HG02981 (cell line): Measurements from ENCODE around the gene SPDYE2B.
"Not testable (repeated sequence)": the region's sequence is repeated elsewhere in the genome, so short reads cannot be mapped to it uniquely, and the experiment has no call there.

Source experiments
- ATAC-seq: cut with Tn5 transposase; IDR thresholded peaks from one replicate; pipeline ENCODE4 v1.9.1; 2021; ENCODE audit warnings: mild to moderate bottlenecking, moderate library complexity; ENCODE audit not compliant: unreplicated experiment

The SPDYE2B gene

GRCh38 chr7:102638848-102639247, 11.3 kb upstream of the SPDYE2B start:
- ATAC-seq = not testable (repeated sequence)

DNA sequence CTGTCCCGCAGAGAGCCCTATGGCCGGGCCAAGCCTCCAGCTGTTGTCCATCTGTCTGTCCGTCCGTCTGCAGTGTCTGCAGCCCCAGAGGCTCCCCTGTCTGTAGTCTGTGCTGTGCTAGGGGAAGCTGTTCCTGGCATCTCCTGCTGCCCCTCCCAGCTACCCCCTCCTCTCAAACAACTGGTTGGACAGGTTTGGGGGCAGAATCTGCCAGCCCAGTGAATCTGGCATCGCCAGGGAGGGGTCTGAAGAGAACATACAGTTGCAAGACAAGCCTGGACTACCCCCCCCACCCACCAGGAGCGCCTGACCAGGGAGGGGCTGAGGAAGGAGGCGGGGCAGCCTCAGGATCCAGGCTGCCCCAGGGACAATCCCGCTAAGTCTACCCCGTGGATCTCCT, 7.4 kb upstream of the SPDYE2B start, which contains the start of gene UPK3BL1:
UPK3BL1 (minus strand) TSS at position 101 of the 400 bp plus-strand sequence; CDS start at position 51, 50 bp downstream.
- ATAC-seq = not testable (repeated sequence)

DNA sequence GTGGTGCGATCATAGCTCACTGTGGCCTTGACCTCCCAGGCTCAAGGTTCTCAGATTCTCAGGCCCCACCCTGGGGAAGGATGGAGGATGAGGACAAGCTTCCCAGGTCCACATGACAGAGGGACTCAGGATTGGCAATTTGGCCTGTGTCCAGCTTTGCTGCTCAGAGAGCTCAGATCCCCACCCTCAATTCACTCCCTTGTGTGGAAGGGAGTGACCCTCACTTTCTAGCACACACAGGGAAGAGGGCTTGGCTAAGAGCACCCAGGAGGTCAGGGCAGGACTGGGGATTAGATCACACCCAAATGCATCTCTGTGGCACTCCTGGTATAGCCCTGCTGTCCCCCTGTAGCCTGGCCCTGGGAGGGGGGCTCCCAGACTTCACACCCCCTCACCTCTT, 6.7 kb upstream of the SPDYE2B start:
- ATAC-seq = not testable (repeated sequence)

- not testable (repeated sequence) for ATAC-seq
Measured at GRCh38 chr7:102647813-102648212, 2.3 kb upstream of the SPDYE2B start.

DNA sequence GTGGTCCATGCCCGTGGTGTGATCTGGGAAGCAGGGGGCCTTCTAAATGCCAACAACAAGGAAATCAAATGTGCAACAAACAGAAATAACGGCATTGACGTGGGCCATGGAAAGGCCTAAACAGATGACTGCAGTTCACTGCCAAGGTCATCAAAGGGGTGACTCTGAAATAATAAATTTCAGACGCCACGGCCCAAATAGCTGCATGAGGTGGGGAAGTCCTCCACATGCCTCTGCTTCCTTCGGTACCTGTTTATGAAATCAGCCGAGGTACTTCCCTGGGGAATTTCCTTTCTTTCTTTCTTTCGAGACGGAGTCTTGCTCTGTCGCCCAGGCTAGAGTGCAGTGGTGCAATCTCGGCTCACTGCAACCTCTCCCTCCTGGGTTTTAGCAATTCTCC, 14.6 kb downstream of the SPDYE2B start:
- not testable (repeated sequence) for ATAC-seq

DNA sequence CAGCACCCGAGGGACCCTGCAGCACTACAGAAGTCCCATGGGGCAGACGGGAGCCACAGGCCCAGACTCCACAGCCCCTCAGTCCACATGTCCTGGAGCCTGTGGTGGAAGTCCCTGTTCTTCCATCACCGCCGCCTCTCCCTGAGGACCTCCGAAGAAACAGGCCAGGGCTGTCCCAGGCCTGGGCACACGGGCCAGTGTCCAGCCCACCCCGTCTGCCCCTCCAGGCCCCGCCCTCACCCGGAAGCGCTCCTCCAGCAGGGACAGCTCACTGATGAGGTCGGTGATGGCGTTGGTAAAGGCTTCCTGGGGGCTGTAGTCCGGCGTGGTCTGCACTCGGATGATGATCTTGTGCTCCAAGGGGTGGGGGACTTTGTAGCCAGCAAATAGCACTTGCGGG, 16.7 kb downstream of the SPDYE2B start:
- not testable (repeated sequence) for ATAC-seq

- not testable (repeated sequence) for ATAC-seq
Measured at GRCh38 chr7:102667523-102667922, 17.4 kb downstream of the SPDYE2B start.

DNA sequence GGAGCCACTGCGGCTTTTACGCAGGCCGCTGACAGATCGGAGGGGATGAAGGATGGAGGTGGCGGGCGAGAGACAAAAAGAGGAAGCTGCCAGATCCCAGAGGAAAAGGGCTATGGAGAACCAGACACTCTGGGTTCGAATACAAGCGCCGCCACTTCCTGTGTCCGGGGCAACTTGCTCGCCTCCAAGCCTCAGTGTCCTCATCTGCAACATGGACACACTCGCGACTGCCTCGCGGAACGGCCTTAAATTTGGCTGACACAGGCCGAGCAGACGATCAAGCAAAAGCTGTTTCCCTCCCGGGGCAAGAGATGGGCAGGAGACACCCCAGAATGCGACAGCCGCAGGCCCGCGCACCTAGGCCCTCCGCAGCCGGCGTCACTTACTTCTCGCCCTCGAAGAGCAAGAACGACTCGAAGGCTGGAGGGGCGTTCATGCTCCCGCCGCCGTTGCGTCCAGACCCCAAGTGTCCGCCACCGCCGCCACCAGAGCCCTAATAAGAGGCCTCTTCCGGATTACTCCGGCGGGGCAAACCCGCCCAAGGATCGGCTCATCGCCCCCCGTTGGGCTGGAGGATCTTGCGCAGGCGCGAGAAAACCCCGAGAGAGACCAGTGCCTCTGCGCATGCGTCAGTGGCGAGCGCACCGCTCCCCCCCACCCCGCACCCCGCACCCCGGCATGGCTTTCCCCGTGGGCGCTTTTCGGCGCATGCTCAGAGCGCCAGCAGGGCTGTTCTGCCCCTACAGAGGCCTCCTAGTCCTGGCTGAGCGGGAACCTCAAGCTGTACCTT, 21.2 kb downstream of the SPDYE2B start, which contains the start of gene POLR2J2:
POLR2J2 (minus strand) TSS at position 498 of the 790 bp plus-strand sequence; CDS start at position 436, 62 bp downstream.
- ATAC-seq = peak; percentile 66

GRCh38 chr7:102671956-102672307, 21.8 kb downstream of the SPDYE2B start:
- ATAC-seq = peak; percentile 23

GRCh38 chr7:102673447-102674067, 23.4 kb downstream of the SPDYE2B start:
- not testable (repeated sequence) for ATAC-seq

DNA sequence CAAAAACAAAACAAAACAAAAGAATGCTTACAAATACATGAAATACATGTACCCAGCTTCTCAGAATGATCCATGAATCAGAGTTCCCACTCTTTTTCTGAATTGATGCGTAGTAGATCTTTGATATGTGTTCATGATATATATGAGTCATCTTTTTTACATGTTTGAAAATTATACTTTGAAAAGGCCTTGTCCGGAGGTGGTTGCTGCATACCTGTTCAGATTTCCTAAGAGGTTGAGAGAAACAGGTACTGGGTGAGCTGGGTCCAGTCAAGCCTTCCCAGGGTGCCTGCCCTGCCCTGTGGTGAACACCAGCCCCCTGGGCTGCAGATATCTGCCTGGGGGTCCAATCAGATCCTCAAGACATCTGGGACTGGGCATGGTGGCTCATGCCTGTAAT, 25.4 kb downstream of the SPDYE2B start:
- ATAC-seq = not testable (repeated sequence)

DNA sequence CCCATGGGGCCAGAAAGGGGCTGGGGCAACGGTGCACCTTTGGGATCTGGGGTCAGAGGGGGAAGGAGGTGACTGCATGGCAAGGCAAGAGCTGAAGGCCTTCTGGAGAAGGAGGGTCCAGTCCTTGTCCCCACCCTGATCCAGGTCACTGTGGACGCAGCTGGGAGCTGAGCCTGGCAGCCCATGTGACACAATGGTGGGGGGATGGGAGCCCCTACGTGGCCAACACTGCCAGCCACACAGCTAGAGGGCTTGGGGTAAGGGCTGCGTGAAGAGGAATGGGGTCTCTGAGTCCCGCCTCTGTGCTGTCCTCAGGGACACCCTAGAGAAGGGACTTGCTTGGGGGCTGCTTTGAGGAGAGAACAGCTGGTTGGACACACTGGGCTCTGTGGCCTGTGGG, 30.7 kb downstream of the SPDYE2B start:
- not testable (repeated sequence) for ATAC-seq

DNA sequence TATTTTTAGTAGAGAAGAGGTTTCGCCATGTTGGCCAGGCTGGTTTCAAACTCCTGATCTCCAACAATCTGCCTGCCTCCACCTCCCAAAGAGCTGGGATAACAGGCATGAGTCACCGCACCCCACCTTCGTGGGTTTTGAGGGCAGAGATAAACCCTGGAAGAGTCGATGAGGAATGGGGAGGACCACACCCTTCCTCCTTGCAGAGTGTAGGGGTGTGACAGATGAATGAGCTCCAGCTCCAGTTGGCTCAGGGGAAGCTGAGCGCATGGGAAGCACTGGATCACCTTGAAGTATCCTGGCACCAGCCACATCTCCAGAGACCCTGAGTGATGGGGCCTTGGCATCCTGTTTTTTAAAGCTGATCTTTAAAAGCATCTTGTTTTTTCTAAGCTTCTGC, 32.4 kb downstream of the SPDYE2B start:
- not testable (repeated sequence) for ATAC-seq

- ATAC-seq = peak; percentile 65
Measured at GRCh38 chr7:102688299-102689036, 38.3 kb downstream of the SPDYE2B start.

GRCh38 chr7:102689436-102690282, 39.5 kb downstream of the SPDYE2B start:
- ATAC-seq = peak; percentile 68

DNA sequence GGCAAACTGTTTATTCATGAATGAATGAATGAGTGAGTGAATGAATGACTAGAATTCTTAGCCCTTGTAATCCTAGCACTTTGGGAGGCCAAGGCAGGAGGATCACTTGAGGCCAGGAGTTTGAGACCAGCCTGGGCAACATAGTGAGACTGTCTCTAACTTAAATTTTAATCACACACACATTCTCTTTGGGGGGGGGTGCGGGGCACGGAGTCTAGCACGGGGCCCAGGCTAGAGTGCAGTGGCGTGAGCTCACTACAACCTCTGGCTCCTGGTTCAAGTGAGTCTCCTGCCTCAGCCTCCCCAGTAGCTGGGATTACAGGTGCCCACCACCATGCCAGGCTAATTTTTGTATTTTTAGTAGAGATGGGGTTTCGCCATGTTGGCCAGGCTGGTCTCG, 40.5 kb downstream of the SPDYE2B start:
- not testable (repeated sequence) for ATAC-seq

GRCh38 chr7:102694008-102694407, 43.9 kb downstream of the SPDYE2B start:
- ATAC-seq = not testable (repeated sequence)

DNA sequence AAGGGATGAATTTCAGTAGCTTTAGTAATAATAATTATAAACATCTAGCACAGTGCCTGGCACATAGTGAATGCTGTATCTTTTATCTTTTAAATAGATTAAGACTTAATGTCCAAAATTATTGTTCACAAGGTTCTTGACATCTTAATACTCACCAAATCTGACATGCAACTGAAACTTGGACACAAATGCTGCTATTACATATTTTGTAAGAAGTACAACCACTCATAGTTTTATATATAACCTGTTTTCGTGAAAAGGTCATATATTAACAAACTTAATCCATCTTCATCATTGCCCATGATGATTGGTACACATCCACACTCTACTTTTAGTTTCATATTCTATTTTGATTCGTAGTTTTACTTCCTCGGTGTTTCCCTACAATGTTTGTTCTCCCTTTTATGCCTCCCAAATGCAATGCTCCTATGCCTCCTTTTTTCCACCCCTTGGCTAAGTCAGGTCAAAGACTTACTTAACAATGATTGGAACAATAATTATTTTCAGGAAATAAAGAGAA, 45.0 kb downstream of the SPDYE2B start:
- ATAC-seq = peak; percentile 68

GRCh38 chr7:102696009-102696408, 45.9 kb downstream of the SPDYE2B start:
- ATAC-seq = not testable (repeated sequence)
